Stimulated activated CD4-positive, alpha-beta T cell treated with anti-CD3 and anti-CD28 coated beads, Interleukin-4, amount 100 ng/mL, for 24 hours (primary cell): ENCODE results near the gene IRF4.

ENCODE experiments used
- DNase-seq: peaks from one replicate; pipeline ENCODE4 v3.0.0-alpha.2; 2020

Gene IRF4

GRCh38 chr6:382883-383810 is 8.4 kb upstream of the IRF4 start:
- DNase-seq = no peak

- DNase-seq = no peak
Observed at GRCh38 chr6:383856-384255, 7.7 kb upstream of the IRF4 start.

GRCh38 chr6:384898-385297 is 6.7 kb upstream of the IRF4 start:
- DNase-seq = no peak

- no peak for DNase-seq
Observed at GRCh38 chr6:385614-386013, 5.9 kb upstream of the IRF4 start.

- DNase-seq = no peak
Observed at GRCh38 chr6:386688-387266, 4.8 kb upstream of the IRF4 start.

GRCh38 chr6:387293-387741 is 4.2 kb upstream of the IRF4 start:
- no peak for DNase-seq

- DNase-seq = no peak
Observed at GRCh38 chr6:388202-388903, 3.2 kb upstream of the IRF4 start.

- no peak for DNase-seq
Observed at GRCh38 chr6:389143-389542, 2.4 kb upstream of the IRF4 start.

GRCh38 chr6:389622-390021 is 1.9 kb upstream of the IRF4 start:
- DNase-seq = peak; percentile 61

GRCh38 chr6:390914-391558 is 516 bp upstream of the IRF4 start:
- peak; percentile 60 for DNase-seq

GRCh38 chr6:392441-393390 is 1.2 kb downstream of the IRF4 start:
- peak; percentile 48 for DNase-seq

GRCh38 chr6:393391-394221 is 2.1 kb downstream of the IRF4 start:
- DNase-seq = peak; percentile 62

- no peak for DNase-seq
Observed at GRCh38 chr6:394641-395289, 3.2 kb downstream of the IRF4 start.

- no peak for DNase-seq
Observed at GRCh38 chr6:395432-396125, 4.0 kb downstream of the IRF4 start.

- DNase-seq = no peak
Observed at GRCh38 chr6:396126-396520, 4.6 kb downstream of the IRF4 start.

GRCh38 chr6:397056-397455 is 5.5 kb downstream of the IRF4 start:
- no peak for DNase-seq

- DNase-seq = no peak
Observed at GRCh38 chr6:397604-398003, 6.1 kb downstream of the IRF4 start.

- DNase-seq = no peak
Observed at GRCh38 chr6:398065-398464, 6.5 kb downstream of the IRF4 start.

- no peak for DNase-seq
Observed at GRCh38 chr6:398558-399078, 7.1 kb downstream of the IRF4 start.
